NCI-H345 (cell line): ENCODE data around the gene PAM.
A peak's percentile ranks its signal among the peaks of the same experiment; 100 is the strongest.

Experiments used
- DNase-seq: peaks from one replicate; lab custom pipeline; 2025; lab: John Stamatoyannopoulos, UW

PAM gene

GRCh38 chr5:102781359-102781758 is 26.3 kb downstream of the PAM start:
- no peak for DNase-seq

GRCh38 chr5:102781786-102782185 is 26.7 kb downstream of the PAM start:
- DNase-seq = no peak

GRCh38 chr5:102782217-102782872 is 27.2 kb downstream of the PAM start:
- no peak for DNase-seq

GRCh38 chr5:102787134-102787533 is 32.0 kb downstream of the PAM start:
- no peak for DNase-seq

GRCh38 chr5:102788788-102789187 is 33.7 kb downstream of the PAM start:
- no peak for DNase-seq

GRCh38 chr5:102789469-102789868 is 34.4 kb downstream of the PAM start:
- no peak for DNase-seq

GRCh38 chr5:102790748-102791147 is 35.6 kb downstream of the PAM start:
- DNase-seq = no peak

GRCh38 chr5:102792705-102793104 is 37.6 kb downstream of the PAM start:
- no peak for DNase-seq

GRCh38 chr5:102794047-102794446 is 38.9 kb downstream of the PAM start:
- peak; percentile 19 for DNase-seq

- peak; percentile 74 for DNase-seq
Observed at GRCh38 chr5:102794677-102795331, 39.7 kb downstream of the PAM start.

- no peak for DNase-seq
Observed at GRCh38 chr5:102795526-102795925, 40.4 kb downstream of the PAM start.

GRCh38 chr5:102796009-102796408 is 40.9 kb downstream of the PAM start:
- peak; percentile 69 for DNase-seq

- no peak for DNase-seq
Observed at GRCh38 chr5:102796498-102796897, 41.4 kb downstream of the PAM start.

- peak; percentile 17 for DNase-seq
Observed at GRCh38 chr5:102797322-102797884, 42.3 kb downstream of the PAM start.

GRCh38 chr5:102798104-102798785 is 43.1 kb downstream of the PAM start:
- DNase-seq = peak; percentile 51

- no peak for DNase-seq
Observed at GRCh38 chr5:102799017-102799416, 43.9 kb downstream of the PAM start.

GRCh38 chr5:102800427-102800826 is 45.3 kb downstream of the PAM start:
- DNase-seq = no peak

GRCh38 chr5:102801371-102801770 is 46.3 kb downstream of the PAM start:
- no peak for DNase-seq

- no peak for DNase-seq
Observed at GRCh38 chr5:102802708-102803458, 47.8 kb downstream of the PAM start.

GRCh38 chr5:102807878-102808502 is 52.9 kb downstream of the PAM start:
- DNase-seq = peak; percentile 75

- DNase-seq = no peak
Observed at GRCh38 chr5:102809033-102809432, 53.9 kb downstream of the PAM start.

- DNase-seq = peak; percentile 70
Observed at GRCh38 chr5:102811972-102812371, 56.9 kb downstream of the PAM start.
